Chondrocyte (in vitro differentiated cells): ENCODE results near the gene TRAF2. TPM values are rescaled to one million over a fixed set of nuclear protein-coding genes. Genes with fewer than 3 reads are reported as not detected.

Experiments
- DNase-seq: peaks from one replicate; pipeline ENCODE4 v3.0.0; 2021; ENCODE audit warnings: mixed read lengths, low spot score
- H3K27ac Mint-ChIP-seq: one replicate; pipeline ENCODE4 v1.8.0; 2021; ENCODE audit warnings: mild to moderate bottlenecking, moderate library complexity, mixed read lengths; ENCODE audit not compliant: unreplicated experiment
- H3K27me3 Mint-ChIP-seq: 2 replicates; pipeline ENCODE4 v1.8.0; 2021; ENCODE audit warnings: low read depth, mixed read lengths
- H3K36me3 Mint-ChIP-seq: 2 replicates; pipeline ENCODE4 v1.8.0; 2021; ENCODE audit warnings: low read depth, mixed read lengths
- H3K4me1 Mint-ChIP-seq: 2 replicates; pipeline ENCODE4 v1.8.0; 2021; ENCODE audit warnings: low read depth, mild to moderate bottlenecking, mixed read lengths
- H3K4me3 Mint-ChIP-seq: one replicate; pipeline ENCODE4 v1.8.0; 2021; ENCODE audit warnings: mild to moderate bottlenecking, moderate library complexity, mixed read lengths; ENCODE audit not compliant: unreplicated experiment
- H3K9me3 Mint-ChIP-seq: 2 replicates; pipeline ENCODE4 v1.8.0; 2021; ENCODE audit warnings: low read depth, mixed read lengths
- CTCF ChIP-seq: fragments of 200-600 bp; sonication (generic); IDR thresholded peaks from 2 replicates; pipeline ENCODE4 v1.5.0; 2021; ENCODE audit warnings: antibody characterized with exemption, mild to moderate bottlenecking, moderate library complexity
- total RNA-seq: library from RNA; stranded (reverse); gene quantifications from 3 replicates; pipeline ENCODE4 v1.2.1, GENCODE V29; 2021

The TRAF2 gene
- total RNA-seq, 1 donor from 2014 or later, result 10.4 TPM

- TF ChIP-seq CTCF, result no peak
- Mint-ChIP-seq H3K27me3 (peaks cover 2% of the 10 kb centered on the region), H3K4me3 (no peak overlapping the region), H3K4me1 (peaks cover 3% of the 10 kb centered on the region), H3K27ac (no peak overlapping the region), H3K36me3 (no peaks in the 10 kb centered on the region), H3K9me3 (peaks cover 3% of the 10 kb centered on the region)
- no peak for DNase-seq
These were observed 68.2 kb downstream of the TRAF2 start for GRCh38 chr9:136954270-136955083.

- Mint-ChIP-seq H3K27me3 (peaks cover 2% of the 10 kb centered on the region), H3K9me3 (peaks cover 3% of the 10 kb centered on the region), H3K27ac (no peak overlapping the region), H3K36me3 (no peaks in the 10 kb centered on the region), H3K4me1 (peaks cover 1% of the 10 kb centered on the region), H3K4me3 (no peak overlapping the region)
- TF ChIP-seq CTCF, result no peak
- no peak for DNase-seq
These were observed 69.1 kb downstream of the TRAF2 start for GRCh38 chr9:136955202-136955942.

GRCh38 chr9:136955943-136956335 lies 69.6 kb downstream of the TRAF2 start:
- H3K27me3 Mint-ChIP-seq, result peaks cover 2% of the 10 kb centered on the region
- no peaks in the 10 kb centered on the region for H3K36me3 Mint-ChIP-seq
- no peaks in the 10 kb centered on the region for H3K4me1 Mint-ChIP-seq
- no peak overlapping the region for H3K27ac Mint-ChIP-seq
- no peak for DNase-seq
- peaks cover 3% of the 10 kb centered on the region for H3K9me3 Mint-ChIP-seq
- TF ChIP-seq CTCF, result no peak
- H3K4me3 Mint-ChIP-seq, result no peak overlapping the region

- DNase-seq, result no peak
- no peaks in the 10 kb centered on the region for H3K4me1 Mint-ChIP-seq
- peaks cover 2% of the 10 kb centered on the region for H3K27me3 Mint-ChIP-seq
- H3K36me3 Mint-ChIP-seq, result no peaks in the 10 kb centered on the region
- H3K4me3 Mint-ChIP-seq, result no peak overlapping the region
- no peak overlapping the region for H3K27ac Mint-ChIP-seq
- no peak for TF ChIP-seq CTCF
- peaks cover 3% of the 10 kb centered on the region for H3K9me3 Mint-ChIP-seq
These were observed 70.3 kb downstream of the TRAF2 start for GRCh38 chr9:136956604-136957003.

- no peak overlapping the region for H3K4me3 Mint-ChIP-seq
- TF ChIP-seq CTCF, result no peak
- DNase-seq, result no peak
- peaks cover 3% of the 10 kb centered on the region for H3K9me3 Mint-ChIP-seq
- H3K27me3 Mint-ChIP-seq, result peaks cover 2% of the 10 kb centered on the region
- H3K27ac Mint-ChIP-seq, result no peak overlapping the region
- no peaks in the 10 kb centered on the region for H3K4me1 Mint-ChIP-seq
- H3K36me3 Mint-ChIP-seq, result no peaks in the 10 kb centered on the region
These were observed 71.1 kb downstream of the TRAF2 start for GRCh38 chr9:136957461-136957860.
